B cell (primary cell): ENCODE results near the gene KLK2. TPM values are rescaled to one million over a fixed set of nuclear protein-coding genes. Genes with fewer than 3 reads are reported as not detected.

ENCODE experiments used
- ATAC-seq: fragments of 200-7000 bp; cut with Tn5 transposase; one replicate; pipeline ENCODE4 v1.10.0; 2021; ENCODE audit warnings: low read depth, mild to moderate bottlenecking, moderate number of reproducible peaks, moderate library complexity
- CTCF ChIA-PET: fragments of 350-600 bp; sonication (Branson Sonifier 250); formaldehyde crosslinking; loops from one replicate; lab custom pipeline; 2021; ENCODE audit warnings: antibody characterized with exemption, inconsistent platforms; lab: Charles Lee
- POLR2A ChIA-PET: fragments of 350-600 bp; sonication (Branson Sonifier 250); formaldehyde crosslinking; loops from one replicate; lab custom pipeline; 2021; ENCODE audit warnings: antibody characterized with exemption; lab: Charles Lee
- DNase-seq: peaks from one replicate; pipeline ENCODE4 v3.0.0; 2013
- H2AFZ ChIP-seq: 2 replicates; pipeline ENCODE4 v1.6.1; 2012; ENCODE audit warnings: mild to moderate bottlenecking, low read depth, low read length; ENCODE audit not compliant: insufficient read depth, poor library complexity, severe bottlenecking
- H3K27ac ChIP-seq, 2 donors: 1 replicate in 1 of 2; 2 replicates in 1 of 2; pipeline ENCODE4 v1.5.1; 2012 to 2013; ENCODE audit warnings: low read length in 2 of 2, mild to moderate bottlenecking in 2 of 2, moderate library complexity in 1 of 2
- H3K27me3 ChIP-seq, 4 experiments: fragments of 200-600 bp in 1 of 4; sonication (generic) in 1 of 4; replicated peaks in 1 of 4; 1 replicate in 2 of 4; 2 replicates in 2 of 4; pipeline versions ENCODE4 v1.6.1 to v1.7.0; 2013 to 2016; ENCODE audit warnings: low read length in 3 of 4, mild to moderate bottlenecking in 2 of 4, mixed read lengths in 1 of 4, moderate library complexity in 1 of 4; ENCODE audit not compliant: insufficient read depth in 4 of 4, control insufficient read depth in 3 of 4; ENCODE audit errors: control extremely low read depth in 1 of 4
- H3K36me3 ChIP-seq, 2 experiments: replicated peaks in 1 of 2; 1 replicate in 1 of 2; 2 replicates in 1 of 2; pipeline versions ENCODE4 v1.6.1 to v1.7.1; 2013; ENCODE audit warnings: low read length in 1 of 2; ENCODE audit not compliant: insufficient read depth in 2 of 2, control insufficient read depth in 1 of 2; ENCODE audit errors: control extremely low read depth in 1 of 2, extremely low read depth in 1 of 2
- H3K4me1 ChIP-seq, 2 donors: fragments of 200-600 bp in 1 of 2; sonication (generic) in 1 of 2; 1 replicate in 1 of 2; 2 replicates in 1 of 2; pipeline versions ENCODE4 v1.5.1 to v1.6.1; 2013 to 2017; ENCODE audit warnings: low read length in 2 of 2; ENCODE audit not compliant: control insufficient read depth in 2 of 2, insufficient read depth in 2 of 2
- H3K4me2 ChIP-seq: replicated peaks from 2 replicates; pipeline ENCODE3; 2012; ENCODE audit warnings: mild to moderate bottlenecking, low read depth, low read length; ENCODE audit not compliant: poor library complexity, severe bottlenecking
- H3K4me3 ChIP-seq, 5 experiments: fragments of 200-600 bp in 1 of 5; sonication (generic) in 1 of 5; 1 replicate in 3 of 5; 2 replicates in 2 of 5; pipeline versions ENCODE4 v1.5.1 to v1.7.0; 2011 to 2016; ENCODE audit warnings: low read length in 4 of 5, mild to moderate bottlenecking in 4 of 5, low read depth in 2 of 5, control low read depth in 1 of 5, moderate library complexity in 1 of 5; ENCODE audit not compliant: insufficient read depth in 1 of 5; ENCODE audit errors: control extremely low read depth in 1 of 5, extremely low read depth in 1 of 5
- H3K79me2 ChIP-seq: fragments of 200-600 bp; sonication (generic); one replicate; pipeline ENCODE4 v1.6.0; 2016; ENCODE audit warnings: low read length; ENCODE audit not compliant: control insufficient read depth, insufficient read depth
- H3K9ac ChIP-seq: fragments of 200-600 bp; sonication (generic); 2 replicates; pipeline ENCODE4 v1.6.1; 2017; ENCODE audit warnings: mild to moderate bottlenecking, low read length, moderate library complexity
- H3K9me3 ChIP-seq, 3 donors: one replicate each; pipeline versions ENCODE4 v1.6.1 to v1.7.1; 2013; ENCODE audit warnings: low read length in 2 of 3; ENCODE audit not compliant: control insufficient read depth in 2 of 3, insufficient read depth in 1 of 3; ENCODE audit errors: control extremely low read depth in 1 of 3
- H4K20me1 ChIP-seq: 2 replicates; pipeline ENCODE4 v1.6.0; 2012; ENCODE audit warnings: mild to moderate bottlenecking, low read length; ENCODE audit not compliant: insufficient read depth, control insufficient read depth, poor library complexity, severe bottlenecking
- H3K27ac Mint-ChIP-seq: one replicate; pipeline ENCODE4 v1.8.0; 2021; ENCODE audit warnings: mixed read lengths
- H3K27me3 Mint-ChIP-seq: one replicate; pipeline ENCODE4 v1.8.0; 2021; ENCODE audit warnings: mixed read lengths
- H3K4me1 Mint-ChIP-seq: one replicate; pipeline ENCODE4 v1.8.0; 2021; ENCODE audit warnings: mixed read lengths
- H3K4me3 Mint-ChIP-seq: one replicate; pipeline ENCODE4 v1.8.0; 2021; ENCODE audit warnings: mixed read lengths
- H3K9me3 Mint-ChIP-seq: one replicate; pipeline ENCODE4 v1.8.0; 2022; ENCODE audit warnings: mixed read lengths; ENCODE audit not compliant: insufficient read depth
- EZH2 ChIP-seq: IDR thresholded peaks from 2 replicates; pipeline ENCODE4 v1.6.1; 2012; ENCODE audit warnings: borderline replicate concordance, low read depth, mild to moderate bottlenecking, moderate library complexity, low read length; ENCODE audit not compliant: insufficient read depth, poor library complexity, severe bottlenecking
- WGBS: methylation state at CpG from one replicate; pipeline ENCODE4 v1.1.5; 2013; ENCODE audit warnings: missing lambda C conversion rate; ENCODE audit not compliant: insufficient coverage; 5-methylcytosine and 5-hydroxymethylcytosine counted together
- intact Hi-C: fragments of 100-400 bp; cut with micrococcal nuclease; formaldehyde crosslinking; loops from one replicate; pipeline ENCODE4 v1.10.0; 2022
- polyA plus RNA-seq: library from polyadenylated mRNA; depleted of rRNA; stranded (reverse); fragments of >200 nt; gene quantifications from 2 replicates; pipeline ENCODE4 v1.2.3, GENCODE V29; 2012
- total RNA-seq, 2 donors: library from RNA; stranded (reverse); fragments of 120-200 nt in 1 of 2; gene quantifications; 1 replicate in 1 of 2; 2 replicates in 1 of 2; pipeline versions ENCODE4 v1.2.3 to v1.2.4, GENCODE V29; 2013 to 2022
- TF ChIP-seq, protein P1 (sequence below): fragments of 200-600 bp; IDR thresholded peaks from one replicate; pipeline ENCODE4 v1.8.0; 2022; ENCODE audit warnings: antibody characterized with exemption, mild to moderate bottlenecking

Gene KLK2
- total and polyA plus RNA-seq, 2 donors (not counting 1 experiment from before 2014, with no cell fraction given): 0.60 to 1.7 TPM

DNA sequence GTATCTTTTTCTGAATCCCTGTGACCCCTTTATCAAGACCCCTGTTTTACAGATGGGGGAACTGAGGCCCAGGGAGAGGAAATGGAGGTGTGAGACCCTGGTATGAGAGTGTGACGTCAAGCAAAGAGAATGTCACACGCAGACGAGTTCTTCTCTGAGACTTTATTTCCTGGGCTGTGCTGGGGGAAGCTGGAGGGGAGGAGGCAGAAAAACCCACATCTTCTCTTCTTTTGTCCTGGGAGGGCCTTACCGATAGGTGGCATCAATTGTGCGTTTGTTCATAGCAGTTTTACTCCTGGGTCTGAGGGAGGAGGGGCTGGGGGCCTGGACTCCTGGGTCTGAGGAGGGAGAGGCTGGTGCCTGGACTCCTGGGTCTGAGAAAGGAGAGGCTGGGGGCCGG, 35.0 kb upstream of the KLK2 start:
- ATAC-seq: no peak
- POLR2A ChIA-PET: no interaction called here
- peaks cover 0 to 33% (median 2%) of the 10 kb centered on the region in 4 experiments for H3K27me3 ChIP-seq

More for the DNA sequence above, 35.0 kb upstream of the KLK2 start:
- Mint-ChIP-seq H3K4me3 (no peak overlapping the region), H3K27ac (peak overlapping the region; percentile 55), H3K9me3 (peaks cover 4% of the 10 kb centered on the region), H3K4me1 (peaks cover 26% of the 10 kb centered on the region), H3K27me3 (peaks cover 29% of the 10 kb centered on the region)
- CTCF ChIA-PET: interaction anchor here (1.5 to 3.2 kb wide), 2 partner anchors 54 to 83 kb away, joined by 3 to 11 read pairs; no protein-coding TSS in a partner anchor
- peaks cover 0 to 17% (median 2%) of the 10 kb centered on the region in 3 donors for H3K9me3 ChIP-seq
- H3K79me2 ChIP-seq: no peaks in the 10 kb centered on the region
- no peak overlapping the region for H3K9ac ChIP-seq
- no peaks in the 10 kb centered on the region for H3K36me3 ChIP-seq
- 20% methylated on average over 5 of the region's 6 CpGs for WGBS
- peaks cover 11 to 14% of the 10 kb centered on the region in 2 donors for H3K4me1 ChIP-seq
- H2AFZ ChIP-seq: no peak overlapping the region
- peak; percentile 48 for DNase-seq
- no peaks in the 10 kb centered on the region for H4K20me1 ChIP-seq
- TF ChIP-seq, protein P1, sequence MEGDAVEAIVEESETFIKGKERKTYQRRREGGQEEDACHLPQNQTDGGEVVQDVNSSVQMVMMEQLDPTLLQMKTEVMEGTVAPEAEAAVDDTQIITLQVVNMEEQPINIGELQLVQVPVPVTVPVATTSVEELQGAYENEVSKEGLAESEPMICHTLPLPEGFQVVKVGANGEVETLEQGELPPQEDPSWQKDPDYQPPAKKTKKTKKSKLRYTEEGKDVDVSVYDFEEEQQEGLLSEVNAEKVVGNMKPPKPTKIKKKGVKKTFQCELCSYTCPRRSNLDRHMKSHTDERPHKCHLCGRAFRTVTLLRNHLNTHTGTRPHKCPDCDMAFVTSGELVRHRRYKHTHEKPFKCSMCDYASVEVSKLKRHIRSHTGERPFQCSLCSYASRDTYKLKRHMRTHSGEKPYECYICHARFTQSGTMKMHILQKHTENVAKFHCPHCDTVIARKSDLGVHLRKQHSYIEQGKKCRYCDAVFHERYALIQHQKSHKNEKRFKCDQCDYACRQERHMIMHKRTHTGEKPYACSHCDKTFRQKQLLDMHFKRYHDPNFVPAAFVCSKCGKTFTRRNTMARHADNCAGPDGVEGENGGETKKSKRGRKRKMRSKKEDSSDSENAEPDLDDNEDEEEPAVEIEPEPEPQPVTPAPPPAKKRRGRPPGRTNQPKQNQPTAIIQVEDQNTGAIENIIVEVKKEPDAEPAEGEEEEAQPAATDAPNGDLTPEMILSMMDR: no peak
- TF ChIP-seq EZH2: no peak
- no peak overlapping the region for H3K4me2 ChIP-seq
- H3K4me3 ChIP-seq: no peak overlapping the region
- no peak overlapping the region for H3K27ac ChIP-seq
- intact Hi-C loops: loop anchor here (5.0 kb wide), 1 partner anchor 59 kb away; no protein-coding TSS in a partner anchor
